ENCODE results near the gene FOXC1.
A peak's percentile ranks its signal among the peaks of the same experiment; 100 is the strongest.

GRCh38 chr6:1620504-1621069, 10.9 kb downstream of the FOXC1 start:
- TF ChIP-seq CTCF (IDR thresholded peaks at IDR 0.05) = no peak
- TF ChIP-seq EZH2 (IDR thresholded peaks at IDR 0.05) = peak; percentile 70

All from neural progenitor cell (in vitro differentiated cells).